GM21786 (cell line): Measurements from ENCODE around the gene WHAMM.
"Not testable (repeated sequence)": the region's sequence is repeated elsewhere in the genome, so short reads cannot be mapped to it uniquely, and the experiment has no call there.

Experiments used
- ATAC-seq: cut with Tn5 transposase; IDR thresholded peaks from one replicate; pipeline ENCODE4 v1.9.1; 2021; ENCODE audit not compliant: unreplicated experiment

The WHAMM gene, protein sequence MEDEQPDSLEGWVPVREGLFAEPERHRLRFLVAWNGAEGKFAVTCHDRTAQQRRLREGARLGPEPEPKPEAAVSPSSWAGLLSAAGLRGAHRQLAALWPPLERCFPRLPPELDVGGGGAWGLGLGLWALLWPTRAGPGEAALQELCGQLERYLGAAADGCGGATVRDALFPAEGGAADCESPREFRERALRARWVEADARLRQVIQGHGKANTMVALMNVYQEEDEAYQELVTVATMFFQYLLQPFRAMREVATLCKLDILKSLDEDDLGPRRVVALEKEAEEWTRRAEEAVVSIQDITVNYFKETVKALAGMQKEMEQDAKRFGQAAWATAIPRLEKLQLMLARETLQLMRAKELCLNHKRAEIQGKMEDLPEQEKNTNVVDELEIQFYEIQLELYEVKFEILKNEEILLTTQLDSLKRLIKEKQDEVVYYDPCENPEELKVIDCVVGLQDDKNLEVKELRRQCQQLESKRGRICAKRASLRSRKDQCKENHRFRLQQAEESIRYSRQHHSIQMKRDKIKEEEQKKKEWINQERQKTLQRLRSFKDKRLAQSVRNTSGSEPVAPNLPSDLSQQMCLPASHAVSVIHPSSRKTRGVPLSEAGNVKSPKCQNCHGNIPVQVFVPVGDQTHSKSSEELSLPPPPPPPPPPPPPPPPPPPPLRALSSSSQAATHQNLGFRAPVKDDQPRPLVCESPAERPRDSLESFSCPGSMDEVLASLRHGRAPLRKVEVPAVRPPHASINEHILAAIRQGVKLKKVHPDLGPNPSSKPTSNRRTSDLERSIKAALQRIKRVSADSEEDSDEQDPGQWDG

DNA sequence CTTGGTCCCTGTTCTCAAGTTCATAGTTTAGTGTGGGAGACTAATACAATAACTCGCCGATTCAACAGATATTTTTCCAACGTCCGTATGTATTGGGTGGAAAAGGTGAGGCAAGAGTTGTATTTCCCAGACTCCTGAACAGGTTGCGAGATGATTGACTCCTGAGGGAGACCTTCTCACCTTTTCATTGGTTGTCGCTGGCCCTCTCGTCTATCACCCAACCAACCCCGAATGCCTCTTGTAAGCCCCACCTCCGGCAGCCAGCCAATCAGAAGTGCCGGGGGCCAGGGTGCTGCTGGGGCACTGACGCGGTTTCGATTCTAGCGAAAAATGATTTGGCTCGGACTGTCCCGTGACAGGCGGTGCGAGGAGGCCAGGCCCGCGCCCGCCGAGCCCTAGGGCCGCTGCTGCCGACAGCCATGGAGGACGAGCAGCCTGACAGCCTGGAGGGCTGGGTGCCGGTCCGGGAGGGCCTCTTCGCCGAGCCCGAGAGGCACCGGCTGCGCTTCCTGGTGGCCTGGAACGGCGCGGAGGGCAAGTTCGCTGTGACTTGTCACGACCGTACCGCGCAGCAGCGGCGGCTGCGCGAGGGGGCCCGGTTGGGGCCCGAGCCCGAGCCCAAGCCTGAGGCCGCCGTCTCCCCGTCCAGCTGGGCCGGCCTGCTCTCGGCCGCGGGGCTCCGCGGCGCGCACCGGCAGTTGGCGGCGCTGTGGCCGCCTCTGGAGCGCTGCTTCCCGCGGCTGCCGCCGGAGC lies at the start of gene WHAMM:
WHAMM (plus strand) TSS at position 321 of the 753 bp plus-strand sequence; CDS start at position 420, 99 bp downstream.
- ATAC-seq = peak; percentile 75

DNA sequence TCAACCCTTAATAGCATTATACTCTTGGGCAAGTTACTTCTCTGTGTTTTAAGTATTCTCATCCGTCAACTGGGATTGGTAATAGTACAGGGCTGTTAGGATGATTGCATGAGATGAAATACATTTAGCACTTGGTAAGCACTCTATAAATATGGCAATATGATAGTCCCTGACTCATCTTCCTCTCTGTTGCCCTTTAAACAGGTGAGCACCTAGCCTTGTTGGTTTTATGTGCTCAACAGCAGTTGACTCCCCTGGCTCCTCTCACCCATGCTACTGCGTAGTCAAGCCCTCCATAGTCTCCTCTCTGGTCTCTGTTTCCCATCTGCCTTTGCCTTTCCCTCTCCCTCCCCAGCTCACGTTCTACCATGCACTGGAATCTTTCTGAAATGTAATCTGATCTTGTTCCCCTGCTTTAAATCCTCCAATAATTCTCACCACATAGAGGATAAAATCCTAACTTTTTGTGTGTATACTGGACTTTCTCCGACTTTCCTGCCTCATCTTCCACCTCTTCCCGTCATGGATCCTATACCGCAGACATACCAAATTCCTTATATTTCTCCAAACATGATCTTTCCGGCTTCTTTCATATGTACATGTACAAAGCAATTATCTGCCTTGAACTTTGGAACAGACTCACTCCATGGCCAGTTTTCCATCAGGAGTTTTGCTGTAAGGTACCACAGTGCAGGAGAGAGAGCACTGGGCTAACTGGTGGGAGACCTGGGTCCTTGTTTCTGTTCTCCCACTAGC lies 45.9 kb upstream of the WHAMM start:
- ATAC-seq = no peak

DNA sequence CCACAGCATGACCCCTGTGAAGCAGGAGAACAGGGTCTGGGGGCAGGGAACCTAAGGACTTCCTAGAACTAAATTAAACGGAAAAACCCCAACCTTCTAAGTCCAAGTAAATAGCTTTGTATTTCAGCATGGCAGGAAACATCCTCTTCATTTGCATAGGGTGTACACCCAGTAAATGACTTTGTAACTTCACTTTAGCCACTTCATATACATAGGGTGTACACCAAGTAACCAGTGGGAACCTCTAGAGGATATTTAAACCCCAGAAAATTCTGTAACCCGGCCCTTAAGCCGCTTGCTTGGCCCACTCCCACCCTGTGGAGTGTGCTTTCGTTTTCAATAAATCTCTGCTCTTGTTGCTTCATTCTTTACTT lies 45.3 kb upstream of the WHAMM start:
- ATAC-seq = no peak

DNA sequence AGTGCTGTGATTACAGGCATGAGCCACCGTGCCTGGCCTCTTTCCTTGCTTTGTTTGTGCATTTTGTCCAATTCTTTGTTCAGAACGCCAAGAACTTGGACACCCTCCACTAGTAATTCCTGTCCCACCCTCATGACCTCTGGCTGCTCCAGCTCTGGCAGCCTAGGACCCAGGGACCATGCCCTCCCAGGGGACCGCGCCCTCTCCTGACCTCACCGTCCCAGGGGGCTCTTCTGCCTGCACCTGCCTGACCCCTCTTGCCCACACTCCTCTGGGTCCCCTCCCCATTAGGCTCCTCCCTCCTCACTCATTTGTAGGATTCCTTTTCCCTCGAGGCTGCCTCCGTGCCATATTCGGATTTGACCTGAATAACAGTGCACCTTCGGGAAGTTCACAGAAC lies 44.7 kb upstream of the WHAMM start:
- ATAC-seq = no peak

DNA sequence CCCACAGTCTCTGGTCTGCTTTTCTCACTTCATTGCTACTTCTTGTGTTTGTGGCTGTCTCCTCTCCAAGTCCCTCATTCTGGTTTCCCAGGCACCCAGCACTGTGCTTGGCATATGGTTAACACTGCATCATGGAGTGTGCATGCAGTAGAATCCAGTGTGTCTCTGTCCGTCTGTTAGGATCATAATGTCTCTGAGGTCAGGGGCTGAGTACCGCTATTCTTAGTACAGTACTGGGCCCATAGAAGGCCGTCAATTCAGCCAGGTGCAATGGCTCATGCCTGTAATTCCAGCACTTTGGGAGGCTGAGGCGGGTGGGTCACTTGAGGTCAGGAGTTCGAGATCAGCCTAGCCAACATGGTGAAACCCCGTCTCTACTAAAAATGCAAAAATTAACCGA lies 43.2 kb upstream of the WHAMM start:
- not testable (repeated sequence) for ATAC-seq

DNA sequence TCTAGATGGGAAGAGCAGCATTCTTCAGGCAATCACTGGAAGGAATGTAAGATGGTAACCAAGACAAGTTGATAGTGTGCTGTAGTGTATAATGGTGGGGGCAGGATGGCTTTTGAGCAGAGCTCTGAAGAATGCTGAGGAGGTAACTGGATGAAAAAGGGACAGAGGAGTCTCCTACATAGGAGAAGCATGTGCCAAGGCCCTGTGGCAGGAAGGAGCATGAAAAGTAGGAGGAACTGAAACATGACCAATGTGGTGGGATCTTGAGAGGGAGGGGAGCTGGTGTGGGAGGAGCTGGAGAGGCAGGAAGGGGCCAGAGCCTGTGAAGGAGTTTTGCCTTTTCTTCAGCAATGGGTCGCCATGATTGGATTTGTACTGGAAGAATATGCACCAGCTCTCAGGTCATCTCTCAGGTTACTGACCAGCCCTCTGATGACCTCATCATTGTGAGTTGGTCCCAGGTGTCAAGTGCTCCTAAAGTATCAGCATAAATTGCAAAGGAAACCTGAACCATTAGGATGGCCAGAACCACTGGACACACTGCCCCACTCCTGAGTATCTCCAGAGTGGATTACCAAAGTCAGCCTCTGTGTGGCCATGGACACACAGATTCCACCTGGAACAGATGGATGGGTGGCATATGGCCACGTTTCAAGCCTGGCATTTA lies 42.1 kb upstream of the WHAMM start:
- no peak for ATAC-seq

DNA sequence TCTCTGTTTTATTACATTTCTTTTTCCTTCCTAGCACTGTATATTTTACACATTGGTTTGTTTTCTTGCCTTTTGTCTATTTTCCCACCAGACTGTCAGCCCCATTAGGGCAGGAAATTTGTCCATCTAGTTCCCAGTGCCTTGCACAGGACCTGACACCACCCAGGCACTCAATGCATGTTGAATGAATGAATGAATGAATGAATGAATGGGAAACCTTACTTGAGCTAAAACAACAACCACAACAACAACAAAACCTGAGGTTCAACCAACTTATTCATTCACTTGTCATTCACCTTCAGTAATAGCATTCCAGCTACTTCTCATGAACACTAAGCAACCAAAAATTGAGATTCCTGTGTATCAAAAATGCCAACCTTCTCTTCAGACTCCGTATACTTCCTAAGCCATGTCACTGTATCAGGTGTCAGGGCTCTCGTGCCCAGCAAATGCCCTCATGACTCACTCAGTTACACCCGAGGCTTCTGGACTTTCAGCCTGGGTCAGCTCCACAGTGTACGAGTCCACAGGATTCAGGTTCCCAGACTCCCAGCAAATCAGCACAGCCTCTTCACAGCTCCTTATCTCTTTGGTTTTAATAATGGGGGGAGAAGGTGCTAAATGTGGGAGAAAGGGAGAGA lies 40.9 kb upstream of the WHAMM start:
- no peak for ATAC-seq

DNA sequence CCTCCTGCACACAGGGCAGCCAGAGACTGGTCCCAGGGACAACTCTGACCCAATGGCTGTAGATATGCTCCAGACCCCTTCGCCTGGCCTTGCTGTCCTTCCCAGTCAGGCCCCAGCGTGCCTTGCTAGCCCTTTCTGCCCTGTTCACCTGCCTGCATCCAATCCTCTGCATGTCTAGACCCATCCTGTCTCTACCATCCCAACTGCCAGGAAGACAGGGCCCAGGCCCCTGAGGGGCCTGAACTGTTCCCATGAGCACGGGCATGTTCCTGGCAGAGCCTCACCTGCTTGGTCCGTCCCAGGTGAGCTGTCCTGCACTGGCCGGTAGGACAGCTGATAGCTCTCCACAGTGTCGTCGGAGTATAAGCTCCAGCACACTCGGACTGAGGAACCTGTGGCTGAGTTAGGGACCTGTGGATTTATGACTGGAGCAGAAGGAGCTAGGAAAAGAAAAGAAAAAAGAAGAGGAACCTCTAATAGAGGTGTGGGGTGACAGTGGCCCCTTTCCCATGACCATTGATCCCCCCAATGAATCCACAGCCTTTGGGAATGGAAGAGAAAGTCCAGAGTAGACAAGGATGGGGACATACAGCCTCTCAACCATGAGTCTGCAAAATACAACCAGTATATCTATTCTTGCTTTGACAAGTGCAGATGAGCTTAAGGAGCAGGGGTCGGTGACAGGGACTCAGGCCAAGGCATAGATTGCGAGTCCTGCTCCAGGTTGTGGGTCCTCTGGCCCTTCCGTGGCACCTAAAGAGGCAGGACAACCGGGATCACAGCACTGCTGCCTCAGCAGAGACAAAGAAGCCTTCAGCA lies 37.4 kb upstream of the WHAMM start:
- no peak for ATAC-seq

DNA sequence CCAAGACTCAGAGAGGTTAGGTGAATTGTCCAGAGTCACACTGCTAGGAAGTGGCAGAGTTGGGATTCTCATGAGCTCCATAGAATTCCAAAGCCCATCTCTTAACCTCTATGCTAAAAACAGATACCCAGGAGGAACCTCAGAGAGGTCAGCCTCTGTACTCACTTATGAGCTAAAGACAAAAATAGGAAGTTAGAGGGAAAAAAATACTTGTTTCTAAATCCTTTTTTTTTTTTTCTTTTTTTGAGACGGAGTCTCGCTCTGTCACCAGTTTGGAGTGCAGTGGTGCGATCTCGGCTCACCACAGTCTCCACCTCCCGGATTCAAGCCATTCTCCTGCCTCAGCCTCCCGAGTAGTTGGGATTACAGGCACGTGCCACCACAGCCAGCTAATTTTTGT lies 34.9 kb upstream of the WHAMM start:
- ATAC-seq = no peak

DNA sequence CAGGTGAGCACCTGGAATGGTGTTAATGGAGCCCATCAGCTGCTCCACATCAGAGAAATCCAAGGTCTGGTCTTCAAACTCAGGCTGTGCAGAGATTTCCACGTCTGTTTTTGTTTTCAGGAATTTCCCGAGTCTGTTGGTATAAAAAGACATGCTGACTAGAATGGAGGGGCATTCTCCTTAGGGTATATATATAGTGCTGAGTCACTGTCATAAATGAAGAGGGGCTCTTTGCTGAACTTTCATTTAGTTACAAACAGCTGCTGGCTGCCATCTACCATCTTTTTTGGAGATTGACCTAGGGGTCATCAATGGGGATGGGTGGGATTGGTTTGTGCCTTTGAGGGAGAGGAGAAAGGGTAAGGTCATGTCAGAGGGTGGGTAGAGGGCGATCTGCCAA lies 30.7 kb upstream of the WHAMM start:
- no peak for ATAC-seq

DNA sequence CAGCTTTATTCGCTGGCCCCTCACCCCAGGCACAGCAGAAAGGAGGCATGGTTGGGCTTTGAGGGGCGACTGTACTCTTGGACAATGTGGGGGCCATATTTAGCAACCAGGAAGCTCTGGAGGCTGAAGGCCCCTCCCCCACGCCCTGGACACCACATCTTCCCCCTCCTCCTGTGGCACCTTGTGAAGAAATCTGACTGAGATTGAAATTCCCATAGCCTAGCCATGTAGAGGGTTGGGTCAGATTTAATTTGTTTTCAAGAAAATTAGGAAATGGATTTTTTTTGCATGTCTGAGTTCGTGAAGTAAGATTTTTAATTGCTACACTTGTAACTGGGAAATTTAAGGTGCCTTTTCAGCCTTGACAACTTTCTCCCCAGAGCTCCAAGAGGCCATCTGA lies 28.1 kb upstream of the WHAMM start:
- ATAC-seq = no peak

DNA sequence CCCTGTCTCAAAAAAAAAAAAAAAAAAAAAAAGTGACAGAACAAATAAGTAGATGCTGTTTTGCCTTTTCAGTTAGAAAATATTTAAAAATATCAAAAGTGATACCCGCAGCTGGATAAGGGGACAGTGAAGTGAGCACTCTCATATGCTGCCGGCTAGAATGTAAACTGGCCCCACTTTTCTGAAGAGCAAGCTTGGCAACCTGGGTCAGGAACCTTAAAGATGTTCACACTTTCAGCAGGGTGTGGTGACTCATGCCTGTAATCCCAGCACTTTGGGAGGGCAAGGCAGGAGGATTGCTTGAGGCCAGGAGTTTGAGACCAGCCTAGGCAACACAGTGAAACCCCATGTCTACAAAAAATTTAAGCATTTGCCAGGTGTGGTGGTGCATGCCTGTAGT lies 20.9 kb upstream of the WHAMM start:
- no peak for ATAC-seq

DNA sequence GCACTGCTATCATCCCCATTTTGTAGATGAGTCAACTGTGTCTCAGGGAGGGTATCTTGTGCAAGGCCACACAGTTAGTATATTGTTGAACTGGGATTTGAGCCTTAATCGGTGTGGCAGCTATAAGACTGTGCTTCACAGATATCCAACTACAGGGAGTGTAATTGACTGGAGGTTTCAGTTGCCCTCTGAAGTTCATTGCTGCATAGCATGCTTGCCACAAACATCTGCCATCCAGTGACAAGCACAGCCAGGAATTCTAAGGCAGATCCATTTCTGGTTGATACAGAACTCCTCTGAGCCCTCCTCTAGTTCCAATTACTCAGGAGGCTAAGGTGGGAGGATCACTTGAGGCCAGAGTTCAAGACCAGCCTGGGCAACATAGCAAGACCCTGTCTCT lies 19.9 kb upstream of the WHAMM start:
- ATAC-seq = no peak

DNA sequence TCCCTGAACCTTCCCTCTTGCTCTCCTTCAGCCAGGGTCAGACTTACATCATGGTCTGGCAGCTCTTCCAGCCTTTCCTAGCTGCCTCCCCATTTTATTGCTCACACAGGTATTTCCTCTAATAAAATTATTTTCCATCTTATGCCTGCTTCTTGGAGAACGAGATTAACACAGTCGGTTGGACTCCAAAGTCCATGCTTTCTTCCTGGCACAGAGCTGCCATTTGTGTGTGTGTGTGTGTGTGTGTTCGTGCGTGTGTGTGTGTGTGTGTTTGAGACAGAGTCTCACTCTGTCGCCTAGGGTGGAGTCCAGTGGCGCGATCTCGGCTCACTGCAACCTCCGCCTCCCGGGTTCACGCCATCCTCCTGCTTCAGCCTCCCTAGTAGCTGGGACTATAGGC lies 19.1 kb upstream of the WHAMM start:
- no peak for ATAC-seq

DNA sequence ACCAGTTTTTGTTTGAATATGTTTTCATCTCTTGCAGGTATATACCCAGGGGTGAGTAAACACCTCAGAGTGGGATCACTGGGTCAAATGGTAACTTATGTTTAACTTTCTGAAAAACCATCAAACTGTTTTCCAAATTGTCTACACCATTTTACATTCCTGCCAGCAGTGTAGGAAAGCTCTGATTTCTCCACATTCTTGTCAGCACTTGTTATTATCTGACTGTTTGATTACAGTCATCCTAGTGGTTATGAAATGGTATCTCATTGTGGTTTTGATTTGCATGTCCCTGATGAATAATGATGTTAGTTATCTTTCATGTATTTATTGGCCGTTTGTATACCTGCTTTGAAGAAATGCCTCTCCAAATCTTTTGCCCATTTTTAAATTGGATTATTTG lies 17.4 kb upstream of the WHAMM start:
- no peak for ATAC-seq

DNA sequence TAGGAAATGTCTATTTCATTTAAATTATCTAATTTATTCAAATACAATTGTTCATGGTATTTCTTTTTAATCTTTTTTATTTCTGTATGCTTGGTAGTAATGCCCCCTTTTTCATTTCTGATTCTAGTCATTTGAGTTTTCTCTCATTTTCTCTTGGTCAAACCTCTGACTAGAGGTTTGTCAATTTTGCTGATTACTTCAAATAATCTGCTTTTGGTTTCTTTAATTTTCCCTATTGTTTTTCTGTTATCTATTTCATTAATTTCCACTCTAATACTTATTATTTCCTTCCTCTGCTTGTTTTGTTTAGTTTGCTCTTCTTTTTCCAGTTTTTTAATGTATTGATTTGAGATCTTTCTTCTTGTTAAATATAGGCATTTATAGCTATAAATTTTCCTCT lies 15.7 kb upstream of the WHAMM start:
- no peak for ATAC-seq

DNA sequence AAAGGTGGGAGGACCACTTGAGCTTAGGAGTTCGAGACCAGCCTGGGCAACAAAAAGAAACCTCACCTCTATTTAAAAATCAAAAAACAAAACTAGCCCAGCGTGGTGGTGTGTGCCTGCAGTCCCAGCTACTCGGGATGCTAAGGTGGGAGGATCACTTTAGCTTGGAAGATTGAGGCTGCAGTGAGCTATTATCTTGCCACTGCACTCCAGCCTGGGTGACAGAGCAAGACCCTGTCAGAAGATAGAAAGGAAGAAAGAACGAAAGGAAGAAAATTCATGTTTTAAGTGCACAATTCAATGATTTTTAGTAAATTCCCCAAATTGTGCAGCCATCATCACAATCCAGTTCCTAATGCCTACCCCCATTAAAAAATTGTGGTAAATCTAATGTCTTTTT lies 11.3 kb upstream of the WHAMM start:
- ATAC-seq = no peak

DNA sequence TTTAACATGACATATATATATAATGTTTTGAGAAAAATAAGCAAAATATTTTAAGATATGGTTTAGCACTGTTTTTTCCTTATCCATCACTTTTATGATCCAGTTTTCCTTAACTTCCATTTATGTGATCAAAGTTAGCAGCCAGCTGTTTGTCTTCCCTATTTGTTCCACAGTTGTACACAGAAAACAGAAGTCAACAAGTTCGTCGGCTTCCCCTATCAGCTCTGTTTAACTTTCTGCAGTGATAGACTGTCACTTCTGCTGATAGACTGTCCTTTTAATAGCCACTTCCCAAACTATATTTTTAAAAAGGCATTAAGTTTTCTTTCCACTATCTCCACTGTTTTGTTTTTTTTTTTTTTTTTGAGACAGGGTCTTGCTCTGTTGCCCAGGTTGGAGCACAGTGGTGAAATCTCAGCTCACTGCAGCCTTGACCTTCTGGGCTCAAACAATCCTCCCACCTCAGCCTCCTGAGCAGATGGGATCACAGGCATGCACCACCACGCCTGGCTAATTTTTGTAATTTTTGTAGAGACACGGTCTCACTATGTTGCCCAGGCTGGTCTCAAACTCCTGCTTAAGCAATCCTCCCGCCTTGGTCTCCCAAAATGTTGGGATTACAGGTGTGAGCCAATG lies 10.8 kb upstream of the WHAMM start:
- no peak for ATAC-seq
